HTERT RPE-1 (cell line): Measurements from ENCODE around the gene CNN2.

ENCODE experiments used
- in situ Hi-C: fragments of 300-500 bp; cut with MboI; formaldehyde crosslinking; loops from 4 replicates; pipeline ENCODE4 v1.14.3; 2020; ENCODE audit warnings: low sequenced_read_pairs

The CNN2 gene

GRCh38 chr19:1025960-1026782, at the start of gene CNN2:
Gene CNN2 (plus strand): TSS chr19:1026608. CDS start chr19:1026662, 54 bp downstream.
- in situ Hi-C loops = no loop called here

GRCh38 chr19:977058-977464, 49.3 kb upstream of the CNN2 start:
- in situ Hi-C loops = no loop called here

GRCh38 chr19:979318-979741, 47.1 kb upstream of the CNN2 start:
- in situ Hi-C loops = no loop called here

GRCh38 chr19:980133-980998, 46.0 kb upstream of the CNN2 start:
- in situ Hi-C loops = no loop called here

GRCh38 chr19:982567-983170, 43.7 kb upstream of the CNN2 start:
- in situ Hi-C loops = no loop called here

- in situ Hi-C loops = no loop called here
These were observed 42.0 kb upstream of the CNN2 start, which contains the start of gene WDR18 for GRCh38 chr19:984165-984967. Gene WDR18 (plus strand): TSS chr19:984345. CDS start chr19:984354, 9 bp downstream.

- in situ Hi-C loops = no loop called here
These were observed 40.3 kb upstream of the CNN2 start for GRCh38 chr19:986083-986482.

GRCh38 chr19:988081-988480, 38.3 kb upstream of the CNN2 start:
- in situ Hi-C loops = no loop called here

- in situ Hi-C loops = no loop called here
These were observed 37.9 kb upstream of the CNN2 start for GRCh38 chr19:988510-988909.

- in situ Hi-C loops = no loop called here
These were observed 36.9 kb upstream of the CNN2 start for GRCh38 chr19:989381-990081.

- in situ Hi-C loops = no loop called here
These were observed 36.3 kb upstream of the CNN2 start for GRCh38 chr19:990119-990571.

- in situ Hi-C loops = no loop called here
These were observed 35.7 kb upstream of the CNN2 start for GRCh38 chr19:990746-991145.

GRCh38 chr19:991174-991931, 35.1 kb upstream of the CNN2 start:
- in situ Hi-C loops = no loop called here

GRCh38 chr19:991932-992669, 34.3 kb upstream of the CNN2 start:
- in situ Hi-C loops = no loop called here

GRCh38 chr19:992670-993055, 33.7 kb upstream of the CNN2 start:
- in situ Hi-C loops = no loop called here

GRCh38 chr19:993361-993830, 33.0 kb upstream of the CNN2 start:
- in situ Hi-C loops = no loop called here

- in situ Hi-C loops = no loop called here
These were observed 32.5 kb upstream of the CNN2 start for GRCh38 chr19:993831-994393.

- in situ Hi-C loops = no loop called here
These were observed 31.9 kb upstream of the CNN2 start for GRCh38 chr19:994516-994915.
